Lower lobe of right lung (tissue), 2 donors: ENCODE data around the gene GRAMD2A. TPM values are rescaled to one million over a fixed set of nuclear protein-coding genes. Genes with fewer than 3 reads are reported as not detected.
A peak's percentile ranks its signal among the peaks of the same experiment; 100 is the strongest.

ENCODE experiments used
- ATAC-seq, 2 donors: fragments of 200-7000 bp; cut with Tn5 transposase; one replicate each; pipeline ENCODE4 v1.9.1; 2020 to 2022; ENCODE audit warnings: mild to moderate bottlenecking in 2 of 2, moderate library complexity in 2 of 2
- DNase-seq: peaks from one replicate; pipeline ENCODE4 v3.0.0-alpha.2; 2020
- H3K27ac ChIP-seq: fragments of 200-600 bp; one replicate; pipeline ENCODE4 v1.8.0; 2022
- H3K27me3 ChIP-seq: fragments of 200-600 bp; one replicate; pipeline ENCODE4 v1.8.0; 2022; ENCODE audit warnings: low read depth
- H3K36me3 ChIP-seq: fragments of 200-600 bp; one replicate; pipeline ENCODE4 v1.8.0; 2022; ENCODE audit warnings: mild to moderate bottlenecking
- H3K4me1 ChIP-seq: fragments of 200-600 bp; one replicate; pipeline ENCODE4 v1.8.0; 2022
- H3K4me3 ChIP-seq: fragments of 200-600 bp; one replicate; pipeline ENCODE4 v1.8.0; 2022; ENCODE audit warnings: mild to moderate bottlenecking
- H3K9me3 ChIP-seq: fragments of 200-600 bp; one replicate; pipeline ENCODE4 v1.8.0; 2022
- CTCF ChIP-seq: fragments of 200-600 bp; IDR thresholded peaks from one replicate; pipeline ENCODE4 v1.8.0; 2022; ENCODE audit warnings: antibody characterized with exemption, mild to moderate bottlenecking
- intact Hi-C: fragments of 100-400 bp; cut with DNase I; formaldehyde crosslinking; loops from one replicate; pipeline ENCODE4 v1.11.0; 2022
- total RNA-seq: library from RNA; stranded (reverse); fragmentation: NEBNext Ultra II Directional; extraction: Animal tissue kit (Norgen Biotek cat#: 25700); gene quantifications from one replicate; pipeline ENCODE4 v1.2.1, GENCODE V29; 2021
- donor health status: DM: no; HTN: yes; CAD: no; lungs with severe emphysema.

GRAMD2A gene
- total RNA-seq, 1 donor from 2014 or later, result 29.3 TPM

GRCh38 chr15:72147418-72147817 is 50.2 kb downstream of the GRAMD2A start:
- H3K27me3 ChIP-seq, result no peaks in the 10 kb centered on the region
- intact Hi-C loops, result no loop called here
- no peak overlapping the region for H3K4me3 ChIP-seq
- H3K4me1 ChIP-seq, result no peaks in the 10 kb centered on the region
- no peaks in the 10 kb centered on the region for H3K9me3 ChIP-seq
- no peak overlapping the region for H3K27ac ChIP-seq
- no peaks in the 10 kb centered on the region for H3K36me3 ChIP-seq
- DNase-seq (no peak), ATAC-seq (no peak)
- no peak for TF ChIP-seq CTCF

GRCh38 chr15:72146934-72147333 is 50.7 kb downstream of the GRAMD2A start:
- Histone ChIP-seq H3K27ac (no peak overlapping the region), H3K9me3 (no peaks in the 10 kb centered on the region), H3K4me1 (no peaks in the 10 kb centered on the region), H3K36me3 (no peaks in the 10 kb centered on the region), H3K4me3 (no peak overlapping the region), H3K27me3 (no peaks in the 10 kb centered on the region)
- no peak for DNase-seq
- intact Hi-C loops, result no loop called here
- no peak for ATAC-seq
- no peak for TF ChIP-seq CTCF

- no peaks in the 10 kb centered on the region for H3K27me3 ChIP-seq
- ATAC-seq (no peak), DNase-seq (no peak)
- intact Hi-C loops, result no loop called here
- no peaks in the 10 kb centered on the region for H3K9me3 ChIP-seq
- TF ChIP-seq CTCF, result no peak
- no peaks in the 10 kb centered on the region for H3K36me3 ChIP-seq
- no peak overlapping the region for H3K27ac ChIP-seq
- H3K4me1 ChIP-seq, result no peaks in the 10 kb centered on the region
- H3K4me3 ChIP-seq, result no peak overlapping the region
Observed at GRCh38 chr15:72146221-72146620, 51.4 kb downstream of the GRAMD2A start.

GRCh38 chr15:72141171-72142084 is 56.2 kb downstream of the GRAMD2A start:
- Histone ChIP-seq H3K4me3 (no peak overlapping the region), H3K27me3 (no peaks in the 10 kb centered on the region)
- peak; percentile 66 to 71 for ATAC-seq

GRCh38 chr15:72140088-72140487 is 57.5 kb downstream of the GRAMD2A start:
- DNase-seq, result no peak
- no peak for TF ChIP-seq CTCF
- peaks cover 8% of the 10 kb centered on the region for H3K4me1 ChIP-seq
- H3K27ac ChIP-seq, result no peak overlapping the region
- ATAC-seq, result no peak
- intact Hi-C loops, result no loop called here
- H3K9me3 ChIP-seq, result no peaks in the 10 kb centered on the region
- no peaks in the 10 kb centered on the region for H3K27me3 ChIP-seq
- H3K4me3 ChIP-seq, result no peak overlapping the region
- H3K36me3 ChIP-seq, result peaks cover 3% of the 10 kb centered on the region

More at GRCh38 chr15:72141171-72142084, 56.2 kb downstream of the GRAMD2A start:
- H3K36me3 ChIP-seq, result peaks cover 3% of the 10 kb centered on the region
- no peak overlapping the region for H3K27ac ChIP-seq
- no peaks in the 10 kb centered on the region for H3K9me3 ChIP-seq
- H3K4me1 ChIP-seq, result peaks cover 4% of the 10 kb centered on the region
- intact Hi-C loops, result no loop called here
- no peak for TF ChIP-seq CTCF
- no peak for DNase-seq
